Ovary (tissue), 9 donors: ENCODE measurements around the gene TNFRSF1B. TPM values are rescaled to one million over a fixed set of nuclear protein-coding genes. Genes with fewer than 3 reads are reported as not detected.

ENCODE experiments used
- DNase-seq, 5 donors: peaks; one replicate each; pipeline ENCODE4 v3.0.0-alpha.2; 2019 to 2020
- H3K27ac ChIP-seq, 2 donors: fragments of 200-600 bp; one replicate each; pipeline versions ENCODE4 v1.5.1 to v1.8.0; 2019 to 2022
- H3K27me3 ChIP-seq: fragments of 200-600 bp; one replicate; pipeline ENCODE4 v1.8.0; 2022
- H3K36me3 ChIP-seq: fragments of 200-600 bp; sonication (generic); one replicate; pipeline ENCODE4 v1.5.1; 2019
- H3K4me1 ChIP-seq: one replicate; pipeline ENCODE4 v1.8.1; 2013; ENCODE audit warnings: mild to moderate bottlenecking, moderate library complexity; ENCODE audit not compliant: insufficient read depth
- H3K4me3 ChIP-seq: fragments of 200-600 bp; sonication (generic); one replicate; pipeline ENCODE4 v1.5.1; 2017
- H3K9me3 ChIP-seq, 2 donors: fragments of 200-600 bp in 1 of 2; sonication (generic) in 1 of 2; one replicate each; pipeline versions ENCODE4 v1.5.1 to v1.8.1; 2013 to 2019; ENCODE audit warnings: mild to moderate bottlenecking in 1 of 2, moderate library complexity in 1 of 2
- EP300 ChIP-seq: sonication (generic); formaldehyde crosslinking; IDR thresholded peaks from one replicate; pipeline ENCODE4 v1.6.1; 2017; ENCODE audit warnings: antibody characterized with exemption
- POLR2A ChIP-seq: fragments of 450-650 bp; IDR thresholded peaks from one replicate; pipeline ENCODE4 v1.6.1; 2017; ENCODE audit warnings: antibody characterized with exemption, mild to moderate bottlenecking, moderate library complexity
- WGBS, 3 donors: extraction: QIAGEN DNeasy Blood & Tissue Kit in 1 of 3; methylation state at CpG; one replicate each; pipeline versions ENCODE4 v1.1.5 to v1.1.7; 2013 to 2017; 5-methylcytosine and 5-hydroxymethylcytosine counted together
- intact Hi-C, 4 donors: fragments of 100-400 bp; cut with DNase I; formaldehyde crosslinking; loops; one replicate each; pipeline versions ENCODE4 v1.11.0 to v1.15.1; 2022 to 2023
- polyA plus RNA-seq, 2 donors: library from polyadenylated mRNA; stranded (reverse); fragments of 200-250 nt in 1 of 2; fragments of 350-450 nt in 1 of 2; fragmentation: Illumina TruSeq in 1 of 2; extraction: RNeasy Lipid Tissue Mini Kit (QIAGEN cat#74804) in 1 of 2; gene quantifications; one replicate each; pipeline ENCODE4 v1.2.3, GENCODE V29; 2013 to 2014
- total RNA-seq, 7 donors: library from RNA; depleted of rRNA in 2 of 7; stranded (reverse); fragments of >200 nt in 2 of 7; fragmentation: NEBNext Ultra II Directional in 3 of 7; extraction: Animal tissue kit (Norgen Biotek cat#: 25700) in 3 of 7; gene quantifications; one replicate each; pipeline versions ENCODE4 v1.1.0 to v1.2.4, GENCODE V29; 2016 to 2023
- TF ChIP-seq, protein P1 (sequence below), 3 donors: fragments of 450-650 bp in 2 of 3; fragments of 200-600 bp in 1 of 3; IDR thresholded peaks; one replicate each; pipeline versions ENCODE4 v1.5.1 to v1.8.0; 2016 to 2022; ENCODE audit warnings: antibody characterized with exemption in 3 of 3, mild to moderate bottlenecking in 1 of 3
- donor health status: DM: no; HTN: no; CAD: no; lungs with moderate emphysema.
- donor health status: DM: no; HTN: no; CAD: no.
- donor health status: Bipolar disorder and iron deficiency.
- donor health status: DM: yes; HTN: yes; CAD: no.
- donor health status: DM: no; HTN: no; CAD: no.
- donor health status: DM: yes; HTN: yes; CAD: no.

Gene TNFRSF1B
- total and polyA plus RNA-seq, 9 donors = 10.3 to 27.6 (median 18.7) TPM

DNA sequence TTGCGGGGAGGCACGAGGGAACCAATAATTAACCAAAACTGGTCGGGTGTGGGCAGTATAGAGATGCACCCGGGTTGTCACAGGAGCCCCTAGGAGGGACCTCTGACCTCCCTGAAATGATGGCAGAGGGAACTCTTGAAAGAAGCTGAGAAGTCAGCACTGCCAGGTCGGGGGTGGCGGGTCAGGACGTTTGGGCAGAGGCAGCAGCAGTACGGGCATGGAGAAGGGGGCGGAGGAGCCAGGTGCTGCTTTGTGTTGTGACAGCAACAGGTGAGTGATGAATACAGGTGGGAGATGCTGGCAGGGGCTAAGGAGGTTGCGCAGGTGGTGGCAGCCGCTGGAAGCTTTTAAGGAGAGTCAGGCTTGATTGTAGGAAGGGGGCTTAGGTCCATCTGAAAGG is 11.7 kb downstream of the TNFRSF1B start:
- TF ChIP-seq POLR2A (no peak), EP300 (no peak)
- TF ChIP-seq, protein P1, sequence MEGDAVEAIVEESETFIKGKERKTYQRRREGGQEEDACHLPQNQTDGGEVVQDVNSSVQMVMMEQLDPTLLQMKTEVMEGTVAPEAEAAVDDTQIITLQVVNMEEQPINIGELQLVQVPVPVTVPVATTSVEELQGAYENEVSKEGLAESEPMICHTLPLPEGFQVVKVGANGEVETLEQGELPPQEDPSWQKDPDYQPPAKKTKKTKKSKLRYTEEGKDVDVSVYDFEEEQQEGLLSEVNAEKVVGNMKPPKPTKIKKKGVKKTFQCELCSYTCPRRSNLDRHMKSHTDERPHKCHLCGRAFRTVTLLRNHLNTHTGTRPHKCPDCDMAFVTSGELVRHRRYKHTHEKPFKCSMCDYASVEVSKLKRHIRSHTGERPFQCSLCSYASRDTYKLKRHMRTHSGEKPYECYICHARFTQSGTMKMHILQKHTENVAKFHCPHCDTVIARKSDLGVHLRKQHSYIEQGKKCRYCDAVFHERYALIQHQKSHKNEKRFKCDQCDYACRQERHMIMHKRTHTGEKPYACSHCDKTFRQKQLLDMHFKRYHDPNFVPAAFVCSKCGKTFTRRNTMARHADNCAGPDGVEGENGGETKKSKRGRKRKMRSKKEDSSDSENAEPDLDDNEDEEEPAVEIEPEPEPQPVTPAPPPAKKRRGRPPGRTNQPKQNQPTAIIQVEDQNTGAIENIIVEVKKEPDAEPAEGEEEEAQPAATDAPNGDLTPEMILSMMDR (IDR thresholded peaks at IDR 0.05) = no peak
- H3K27ac ChIP-seq = no peak overlapping the region
- no peak for DNase-seq
- peaks cover 4% of the 10 kb centered on the region for H3K4me1 ChIP-seq
- no peaks in the 10 kb centered on the region for H3K27me3 ChIP-seq
- no peaks in the 10 kb centered on the region for H3K9me3 ChIP-seq
- H3K4me3 ChIP-seq = no peak overlapping the region
- 63 to 70% (median 68%) methylated on average over 11 of the region's 11 CpGs for WGBS, 3 donors
- H3K36me3 ChIP-seq = no peaks in the 10 kb centered on the region
- intact Hi-C loops = no loop called here

DNA sequence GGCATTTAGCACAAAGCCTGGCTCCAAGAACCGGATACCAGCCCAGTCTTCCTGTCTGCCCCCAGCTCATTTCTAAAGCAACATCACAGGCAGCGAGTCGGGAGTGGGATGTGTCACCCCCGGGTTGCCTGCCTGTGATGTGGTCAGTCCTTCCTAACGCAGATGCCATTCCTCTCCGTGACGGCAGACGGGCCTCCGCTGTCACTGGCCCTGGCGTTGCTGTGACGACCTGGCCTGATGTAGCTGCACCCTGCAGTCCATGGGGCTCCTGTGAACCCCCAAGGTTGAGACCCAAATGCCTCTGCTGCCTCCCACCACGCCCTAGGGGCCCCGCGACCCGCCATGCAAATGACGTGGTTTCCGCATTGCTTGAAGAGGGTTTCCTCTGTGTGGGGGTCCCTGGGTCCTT is 12.3 kb downstream of the TNFRSF1B start:
- Histone ChIP-seq H3K4me3 (no peak overlapping the region), H3K27me3 (no peaks in the 10 kb centered on the region), H3K9me3 (no peaks in the 10 kb centered on the region), H3K27ac (no peak overlapping the region), H3K36me3 (no peaks in the 10 kb centered on the region), H3K4me1 (peaks cover 5% of the 10 kb centered on the region)
- DNase-seq = no peak
- no peak for TF ChIP-seq POLR2A
- TF ChIP-seq EP300 = no peak
- TF ChIP-seq, protein P1 (IDR thresholded peaks at IDR 0.05) = no peak
- WGBS, 3 donors = 74 to 85% (median 77%) methylated on average over 17 of the region's 17 CpGs
- intact Hi-C loops = no loop called here

DNA sequence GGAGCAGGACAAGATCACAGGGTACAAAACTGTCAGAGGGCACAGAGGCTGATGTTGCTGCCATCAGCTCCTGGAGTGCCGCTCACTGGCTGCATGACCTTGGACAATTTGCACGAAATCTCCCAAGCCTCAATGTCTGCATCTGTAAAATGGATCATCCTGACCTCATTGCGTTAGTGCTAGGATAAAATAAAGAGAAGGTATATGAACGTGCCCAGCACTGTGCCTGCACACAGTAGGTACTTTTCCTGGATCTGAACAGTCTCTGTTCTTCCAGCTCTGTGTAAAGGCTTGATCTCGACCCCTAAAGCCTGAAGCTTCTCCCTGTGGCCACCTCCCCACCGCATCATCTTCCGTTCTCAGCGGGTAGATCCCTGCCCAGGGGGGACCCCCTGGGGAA is 12.9 kb downstream of the TNFRSF1B start:
- no peak overlapping the region for H3K4me3 ChIP-seq
- H3K9me3 ChIP-seq = no peaks in the 10 kb centered on the region
- TF ChIP-seq, protein P1 (IDR thresholded peaks at IDR 0.05) = no peak
- no peak for TF ChIP-seq POLR2A
- TF ChIP-seq EP300 = no peak
- H3K27ac ChIP-seq = no peak overlapping the region
- intact Hi-C loops = no loop called here
- DNase-seq = no peak
- H3K27me3 ChIP-seq = no peaks in the 10 kb centered on the region
- 93 to 94% (median 93%) methylated on average over 8 of the region's 8 CpGs for WGBS, 3 donors
- H3K4me1 ChIP-seq = peaks cover 7% of the 10 kb centered on the region
- no peaks in the 10 kb centered on the region for H3K36me3 ChIP-seq

DNA sequence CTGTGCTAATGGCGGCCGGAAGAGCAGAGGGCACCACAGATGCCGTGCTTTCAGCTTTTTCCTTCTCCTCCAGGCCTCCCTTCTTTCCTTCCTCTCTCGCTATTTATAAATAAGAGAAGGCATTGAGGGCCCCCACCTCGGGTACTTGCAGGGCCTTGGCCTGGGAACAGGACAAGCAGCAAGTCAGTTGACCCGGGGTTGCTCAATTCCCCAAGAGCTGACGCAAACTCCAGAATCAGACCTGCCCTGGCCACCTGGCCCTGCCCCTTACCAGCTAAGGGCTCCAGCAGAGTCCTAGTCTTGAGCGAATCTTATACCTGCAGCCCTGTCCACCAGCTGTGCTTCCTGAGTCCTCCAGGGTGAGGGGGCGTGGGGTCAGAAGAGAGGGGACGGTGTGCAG is 13.5 kb downstream of the TNFRSF1B start:
- peak in 1 of 5 donors; percentile 46 for DNase-seq
- Histone ChIP-seq H3K36me3 (no peaks in the 10 kb centered on the region), H3K9me3 (no peaks in the 10 kb centered on the region), H3K4me3 (no peak overlapping the region), H3K4me1 (peaks cover 11% of the 10 kb centered on the region), H3K27ac (no peak overlapping the region), H3K27me3 (no peaks in the 10 kb centered on the region)
- intact Hi-C loops = no loop called here
- 82 to 86% (median 82%) methylated on average over 10 of the region's 10 CpGs for WGBS, 3 donors
- TF ChIP-seq, protein P1 (IDR thresholded peaks at IDR 0.05) = no peak
- TF ChIP-seq POLR2A (no peak), EP300 (no peak)
